ENCODE results near the gene MCOLN1.

DNA sequence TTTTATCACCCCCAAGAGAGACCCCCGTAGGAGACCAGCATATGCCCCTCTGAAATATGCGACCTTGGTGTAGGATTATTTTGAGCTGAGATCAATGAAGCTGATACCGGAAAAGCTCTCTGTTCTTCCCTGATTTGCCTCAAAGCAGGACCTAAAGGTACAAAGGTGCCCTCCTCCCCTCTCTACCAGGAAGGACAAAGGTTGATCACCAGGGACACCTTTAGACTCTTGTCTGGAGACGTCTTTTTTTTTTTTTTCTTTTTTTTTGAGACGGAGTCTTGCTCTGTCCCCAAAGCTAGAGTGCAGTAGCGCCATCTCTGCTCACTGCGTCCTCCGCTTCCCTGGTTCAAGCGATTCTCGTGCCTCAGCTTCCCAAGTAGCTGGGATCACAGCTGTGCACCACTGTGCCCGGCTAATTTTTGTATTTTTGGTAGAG lies 32.8 kb upstream of the MCOLN1 start:
- TF ChIP-seq, protein P1, sequence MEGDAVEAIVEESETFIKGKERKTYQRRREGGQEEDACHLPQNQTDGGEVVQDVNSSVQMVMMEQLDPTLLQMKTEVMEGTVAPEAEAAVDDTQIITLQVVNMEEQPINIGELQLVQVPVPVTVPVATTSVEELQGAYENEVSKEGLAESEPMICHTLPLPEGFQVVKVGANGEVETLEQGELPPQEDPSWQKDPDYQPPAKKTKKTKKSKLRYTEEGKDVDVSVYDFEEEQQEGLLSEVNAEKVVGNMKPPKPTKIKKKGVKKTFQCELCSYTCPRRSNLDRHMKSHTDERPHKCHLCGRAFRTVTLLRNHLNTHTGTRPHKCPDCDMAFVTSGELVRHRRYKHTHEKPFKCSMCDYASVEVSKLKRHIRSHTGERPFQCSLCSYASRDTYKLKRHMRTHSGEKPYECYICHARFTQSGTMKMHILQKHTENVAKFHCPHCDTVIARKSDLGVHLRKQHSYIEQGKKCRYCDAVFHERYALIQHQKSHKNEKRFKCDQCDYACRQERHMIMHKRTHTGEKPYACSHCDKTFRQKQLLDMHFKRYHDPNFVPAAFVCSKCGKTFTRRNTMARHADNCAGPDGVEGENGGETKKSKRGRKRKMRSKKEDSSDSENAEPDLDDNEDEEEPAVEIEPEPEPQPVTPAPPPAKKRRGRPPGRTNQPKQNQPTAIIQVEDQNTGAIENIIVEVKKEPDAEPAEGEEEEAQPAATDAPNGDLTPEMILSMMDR (IDR thresholded peaks at IDR 0.05) = no peak
- TF ChIP-seq POLR2A (IDR thresholded peaks at IDR 0.05) = no peak

Measured in ovary (tissue), 3 donors.